ENCODE results near the gene SLC7A11. TPM values are rescaled to one million over a fixed set of nuclear protein-coding genes. Genes with fewer than 3 reads are reported as not detected.

The SLC7A11 gene
- total and polyA plus RNA-seq, 12 donors: 0.03 to 6.5 (median 0.10) TPM; not detected in 1

GRCh38 chr4:138255917-138256597 lies 13.9 kb upstream of the SLC7A11 start:
- no peaks in the 10 kb centered on the region for H3K36me3 ChIP-seq (replicated peaks in 1 of 2)
- no peak overlapping the region for H3K4me3 ChIP-seq
- no peak for DNase-seq
- no peaks in the 10 kb centered on the region for H3K27me3 ChIP-seq
- intact Hi-C loops (cut with DNase I): no loop called here
- TF ChIP-seq POLR2A (IDR thresholded peaks at IDR 0.05): no peak
- TF ChIP-seq, protein P1, sequence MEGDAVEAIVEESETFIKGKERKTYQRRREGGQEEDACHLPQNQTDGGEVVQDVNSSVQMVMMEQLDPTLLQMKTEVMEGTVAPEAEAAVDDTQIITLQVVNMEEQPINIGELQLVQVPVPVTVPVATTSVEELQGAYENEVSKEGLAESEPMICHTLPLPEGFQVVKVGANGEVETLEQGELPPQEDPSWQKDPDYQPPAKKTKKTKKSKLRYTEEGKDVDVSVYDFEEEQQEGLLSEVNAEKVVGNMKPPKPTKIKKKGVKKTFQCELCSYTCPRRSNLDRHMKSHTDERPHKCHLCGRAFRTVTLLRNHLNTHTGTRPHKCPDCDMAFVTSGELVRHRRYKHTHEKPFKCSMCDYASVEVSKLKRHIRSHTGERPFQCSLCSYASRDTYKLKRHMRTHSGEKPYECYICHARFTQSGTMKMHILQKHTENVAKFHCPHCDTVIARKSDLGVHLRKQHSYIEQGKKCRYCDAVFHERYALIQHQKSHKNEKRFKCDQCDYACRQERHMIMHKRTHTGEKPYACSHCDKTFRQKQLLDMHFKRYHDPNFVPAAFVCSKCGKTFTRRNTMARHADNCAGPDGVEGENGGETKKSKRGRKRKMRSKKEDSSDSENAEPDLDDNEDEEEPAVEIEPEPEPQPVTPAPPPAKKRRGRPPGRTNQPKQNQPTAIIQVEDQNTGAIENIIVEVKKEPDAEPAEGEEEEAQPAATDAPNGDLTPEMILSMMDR (IDR thresholded peaks at IDR 0.05): no peak
- H3K4me1 ChIP-seq (replicated peaks in 1 of 2): no peaks in the 10 kb centered on the region
- 88 to 97% (median 91%) methylated on average over 8 to 9 of the region's 9 CpGs for WGBS, 4 donors
- no peak overlapping the region for H3K27ac ChIP-seq
- no peaks in the 10 kb centered on the region for H3K9me3 ChIP-seq (replicated peaks in 1 of 3)

GRCh38 chr4:138252551-138252950 lies 10.4 kb upstream of the SLC7A11 start:
- Histone ChIP-seq H3K4me3 (no peak overlapping the region), H3K9me3 (replicated peaks in 1 of 3) (no peaks in the 10 kb centered on the region), H3K27me3 (no peaks in the 10 kb centered on the region), H3K36me3 (replicated peaks in 1 of 2) (no peaks in the 10 kb centered on the region), H3K27ac (no peak overlapping the region), H3K4me1 (replicated peaks in 1 of 2) (no peaks in the 10 kb centered on the region)
- DNase-seq: no peak
- intact Hi-C loops (cut with DNase I): no loop called here
- whole genome bisulfite sequencing, 4 donors: 78 to 87% (median 82%) methylated on average over 2 of the region's 2 CpGs
- TF ChIP-seq, protein P1 (IDR thresholded peaks at IDR 0.05): no peak

GRCh38 chr4:138251938-138252337 lies 9.8 kb upstream of the SLC7A11 start:
- 86 to 93% (median 91%) methylated on average over 5 of the region's 5 CpGs for WGBS, 4 donors

GRCh38 chr4:138249132-138249531 lies 7.0 kb upstream of the SLC7A11 start:
- no peak for DNase-seq
- no peaks in the 10 kb centered on the region for H3K27me3 ChIP-seq
- intact Hi-C loops (cut with DNase I): no loop called here
- no peak overlapping the region for H3K27ac ChIP-seq
- H3K9me3 ChIP-seq (replicated peaks in 1 of 3): no peaks in the 10 kb centered on the region
- TF ChIP-seq, protein P1 (IDR thresholded peaks at IDR 0.05): no peak
- no peak for TF ChIP-seq POLR2A (IDR thresholded peaks at IDR 0.05)
- no peak overlapping the region for H3K4me3 ChIP-seq
- H3K4me1 ChIP-seq (replicated peaks in 1 of 2): no peaks in the 10 kb centered on the region
- no peaks in the 10 kb centered on the region for H3K36me3 ChIP-seq (replicated peaks in 1 of 2)
- 70 to 81% (median 72%) methylated on average over 2 of the region's 2 CpGs for WGBS, 4 donors

More at GRCh38 chr4:138251938-138252337, 9.8 kb upstream of the SLC7A11 start:
- H3K27ac ChIP-seq: no peak overlapping the region
- TF ChIP-seq, protein P1 (IDR thresholded peaks at IDR 0.05): no peak
- no peak for TF ChIP-seq POLR2A (IDR thresholded peaks at IDR 0.05)
- no peaks in the 10 kb centered on the region for H3K27me3 ChIP-seq
- H3K36me3 ChIP-seq (replicated peaks in 1 of 2): no peaks in the 10 kb centered on the region
- H3K4me1 ChIP-seq (replicated peaks in 1 of 2): no peaks in the 10 kb centered on the region
- no peak for DNase-seq
- intact Hi-C loops (cut with DNase I): no loop called here
- no peak overlapping the region for H3K4me3 ChIP-seq
- no peaks in the 10 kb centered on the region for H3K9me3 ChIP-seq (replicated peaks in 1 of 3)

All from adrenal gland (tissue), 12 donors.